T follicular helper cell (primary cell): Measurements from ENCODE around the gene CBLB.

Source experiments
- DNase-seq: peaks from one replicate; pipeline ENCODE4 v3.0.0-alpha.2; 2020; ENCODE audit warnings: low read depth

Gene CBLB

DNA sequence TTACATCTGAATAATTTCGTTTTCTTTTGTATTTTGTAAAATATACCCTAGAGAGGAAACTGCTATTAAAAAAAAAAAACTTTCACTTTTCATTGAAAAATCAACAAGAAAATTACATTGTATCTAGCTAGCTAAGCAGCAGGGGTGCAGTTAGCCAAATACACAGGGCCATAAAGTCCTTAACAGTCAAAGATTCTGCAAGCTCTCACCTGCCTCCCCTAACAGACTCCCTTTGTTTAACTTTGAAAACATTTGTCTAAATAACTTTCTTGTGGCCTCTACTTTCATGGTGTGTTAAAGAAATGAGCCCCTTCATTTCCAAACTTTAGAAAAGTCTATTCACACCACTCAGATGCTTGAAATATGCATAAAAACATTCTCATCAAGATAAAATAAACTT lies 23.3 kb downstream of the CBLB start:
- no peak for DNase-seq

DNA sequence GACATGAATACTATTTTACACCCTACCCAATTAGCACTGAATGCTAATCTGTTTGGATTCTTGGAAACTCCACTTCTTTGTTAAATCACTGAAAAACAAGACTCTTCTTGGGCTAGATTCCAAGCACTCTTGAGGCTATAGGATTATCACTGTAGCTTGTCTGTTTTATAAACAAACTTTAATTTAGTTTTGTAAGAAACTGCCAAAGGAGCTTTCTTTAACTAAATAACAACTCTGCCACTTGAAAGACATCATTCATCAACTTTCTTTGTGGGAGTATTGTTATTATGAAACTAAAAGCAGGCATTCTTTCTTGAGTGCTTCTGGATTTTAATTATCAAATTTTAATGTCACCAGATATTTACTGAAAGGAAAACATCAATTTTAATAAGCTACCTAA lies 24.1 kb downstream of the CBLB start:
- DNase-seq: no peak

DNA sequence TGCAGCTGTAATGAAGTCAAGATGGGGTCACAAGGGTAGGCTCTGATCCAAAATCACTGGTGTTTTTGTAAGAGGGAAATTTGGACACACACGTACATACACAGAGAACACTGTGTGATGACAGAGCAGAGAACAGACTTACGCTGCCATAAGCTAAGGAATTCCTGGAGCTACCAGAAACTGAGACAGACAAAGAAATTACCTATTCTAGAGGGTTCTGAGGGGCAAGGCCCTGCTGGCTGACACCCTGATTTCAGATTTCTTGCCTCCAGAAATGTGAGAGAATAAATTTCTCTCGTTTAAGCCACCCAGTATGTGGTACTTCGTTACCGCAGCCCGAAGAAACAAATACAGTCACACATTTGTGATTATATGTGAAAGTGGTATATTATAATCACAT lies 24.8 kb downstream of the CBLB start:
- no peak for DNase-seq

DNA sequence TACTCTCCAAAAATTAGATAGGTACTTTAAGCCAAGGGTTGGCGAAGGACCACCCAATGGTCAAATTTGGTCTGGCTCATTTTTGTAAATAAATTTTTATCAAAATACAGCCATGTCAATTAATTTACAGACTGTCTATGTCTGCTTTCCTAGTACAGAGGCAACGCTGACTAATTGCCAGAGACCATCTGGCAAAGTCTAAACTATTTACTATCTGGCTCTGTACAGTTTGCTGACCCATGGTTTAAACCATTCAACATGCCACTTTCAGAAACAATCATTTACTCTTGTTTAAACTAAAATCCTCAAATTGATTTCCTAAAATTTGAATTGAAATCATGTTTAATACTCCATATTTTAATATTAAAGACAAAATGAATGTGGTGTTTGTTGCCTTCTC lies 25.9 kb downstream of the CBLB start:
- no peak for DNase-seq

DNA sequence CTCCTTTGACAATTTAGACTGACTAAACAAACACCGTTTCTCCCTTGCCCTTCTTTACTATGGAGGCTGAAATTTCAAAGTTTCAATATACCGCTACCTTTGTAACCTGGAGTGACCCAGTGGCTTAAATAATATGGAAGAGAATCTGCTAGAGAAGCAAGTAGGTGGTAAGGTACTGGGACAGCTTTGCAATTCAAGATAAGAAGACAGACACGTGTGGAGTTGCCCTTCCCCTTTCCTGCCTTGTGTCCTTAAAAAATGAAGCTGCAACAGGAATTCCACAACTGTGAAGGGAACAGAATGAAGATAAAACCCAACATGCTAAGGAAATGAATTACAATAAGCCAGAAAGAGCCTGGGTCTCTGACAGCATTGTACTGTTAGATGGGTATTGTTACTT lies 26.4 kb downstream of the CBLB start:
- no peak for DNase-seq

DNA sequence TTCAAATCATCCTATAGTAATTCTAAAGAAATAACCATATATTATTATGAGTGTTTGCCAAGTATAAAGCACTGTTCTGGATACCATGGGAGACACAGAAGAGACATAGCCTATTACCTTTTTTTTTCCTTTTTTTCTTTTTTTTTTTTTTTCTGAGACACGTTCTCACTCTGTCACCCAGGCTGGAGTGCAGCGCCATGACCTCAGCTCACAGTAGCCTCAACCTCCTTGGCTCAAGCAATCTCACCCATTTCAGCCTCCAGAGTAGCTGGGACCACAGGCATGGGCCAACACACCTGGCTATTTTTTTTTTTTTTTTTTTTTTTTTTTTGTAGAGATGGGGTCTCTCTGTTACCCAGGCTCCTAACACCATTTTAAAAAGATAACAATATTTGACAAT lies 30.9 kb downstream of the CBLB start:
- no peak for DNase-seq

DNA sequence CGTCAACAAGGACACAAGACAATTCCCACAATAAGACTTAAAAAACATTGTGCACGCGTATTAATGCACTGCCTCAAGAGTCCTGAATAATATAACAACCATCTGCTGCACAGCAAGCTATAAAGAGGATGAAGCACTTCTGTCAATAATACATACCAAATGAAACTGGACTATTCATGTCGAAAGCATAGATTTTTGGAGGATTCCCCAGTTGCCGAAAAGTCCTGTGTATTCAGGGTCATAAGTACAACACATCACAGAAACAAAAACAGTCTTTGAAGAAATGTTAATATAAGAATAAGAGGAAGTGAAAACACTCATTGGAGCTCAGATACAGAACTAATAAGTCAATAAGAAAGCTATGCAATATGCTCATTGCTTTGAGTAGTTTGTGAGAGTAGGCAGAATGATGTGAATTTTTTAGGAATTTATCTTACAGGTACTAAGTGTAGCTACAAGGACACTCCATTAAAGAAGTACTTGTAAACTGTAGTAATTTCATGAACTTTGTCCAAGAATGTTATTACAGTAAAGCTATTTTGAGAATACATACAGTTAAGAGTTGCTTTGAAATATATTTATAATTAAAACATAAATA lies 31.6 kb downstream of the CBLB start:
- no peak for DNase-seq

DNA sequence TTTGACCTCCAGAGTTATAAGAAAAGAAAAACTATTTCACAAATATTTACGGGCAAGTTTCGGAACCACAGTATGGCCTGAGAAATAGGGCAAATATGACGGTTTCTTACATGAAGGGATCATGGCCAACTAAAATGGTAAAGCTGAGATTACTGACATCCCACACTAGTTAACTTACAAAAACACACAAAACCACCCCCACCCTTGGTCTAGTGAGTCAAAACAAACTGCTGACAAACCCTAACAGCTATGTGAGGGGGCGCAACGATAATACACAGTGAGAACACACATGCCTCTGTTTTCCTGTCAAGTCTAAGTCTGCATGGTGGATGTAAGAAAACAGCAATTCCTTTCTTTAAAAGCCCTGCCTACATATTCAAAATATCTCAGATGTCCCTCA lies 32.3 kb downstream of the CBLB start:
- no peak for DNase-seq

DNA sequence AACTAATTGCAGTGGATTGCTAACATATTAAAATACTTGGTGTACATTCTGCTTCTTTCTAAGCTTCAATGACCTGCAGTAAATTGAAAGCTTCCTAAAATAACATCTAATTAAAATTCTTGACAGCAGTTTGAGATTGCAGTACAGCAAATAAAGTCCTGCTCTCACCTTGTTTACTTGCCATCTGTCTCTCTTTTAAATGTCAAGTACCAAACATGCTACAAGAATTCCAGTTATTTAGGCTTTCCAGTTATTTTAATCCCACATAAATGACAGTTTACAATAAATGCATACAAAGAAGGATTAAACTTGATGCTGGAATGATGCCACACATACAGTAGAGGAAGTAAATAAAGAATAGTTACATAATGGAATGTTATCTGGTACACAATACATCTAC lies 33.2 kb downstream of the CBLB start:
- no peak for DNase-seq

DNA sequence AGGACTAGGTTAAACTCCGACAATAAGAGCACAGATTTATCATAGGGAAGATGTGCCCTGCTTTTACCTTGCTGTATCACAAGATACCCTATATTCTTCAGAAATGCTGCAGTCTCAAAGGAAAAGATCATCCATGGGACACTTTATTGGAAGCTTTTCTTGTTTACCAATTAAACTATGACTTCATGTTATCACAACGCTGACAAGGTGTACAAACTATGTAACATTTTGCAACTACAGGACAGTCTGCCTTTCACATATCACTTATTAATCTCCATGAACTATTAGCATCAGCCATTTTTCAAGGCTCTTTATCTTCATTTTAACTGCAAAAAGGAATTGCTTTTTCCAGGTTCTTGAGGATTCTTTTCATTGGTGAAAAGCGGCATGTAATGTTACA lies 34.0 kb downstream of the CBLB start:
- no peak for DNase-seq

DNA sequence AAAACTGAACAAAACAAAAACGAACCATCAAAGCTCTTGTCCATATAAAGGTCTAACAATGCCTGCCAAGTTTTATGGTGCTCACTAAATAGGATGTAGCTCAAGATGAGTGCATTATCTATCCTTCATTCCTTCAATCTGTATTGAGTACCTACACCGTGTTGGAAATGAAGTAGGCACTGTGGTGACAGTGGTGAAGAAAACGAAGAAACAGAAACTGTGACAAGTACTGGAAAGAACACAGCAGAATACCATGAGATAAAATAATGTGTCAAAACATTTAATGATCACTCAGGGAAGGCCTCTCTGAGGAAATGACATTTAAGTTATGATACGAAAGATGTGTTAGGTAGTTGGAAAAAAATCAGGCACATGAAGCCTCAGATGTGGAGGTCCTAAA lies 36.2 kb downstream of the CBLB start:
- DNase-seq: no peak

DNA sequence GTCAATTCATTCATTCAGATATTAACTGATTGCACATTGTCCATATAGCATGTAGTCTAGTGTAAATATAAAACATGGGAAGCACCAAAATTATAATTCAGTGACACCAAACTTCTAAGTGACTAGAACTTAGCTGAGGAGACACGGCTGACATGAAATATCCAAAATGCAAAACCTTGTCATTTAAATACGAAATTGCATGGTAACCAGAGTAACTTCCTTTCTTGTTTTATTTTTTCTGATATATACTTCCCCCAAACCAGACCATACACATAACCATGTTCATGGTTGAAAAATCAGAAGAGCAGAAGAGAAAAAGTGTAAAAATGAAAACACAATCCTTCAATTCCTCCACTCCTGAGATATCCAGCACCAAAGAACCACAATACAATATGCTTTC lies 38.0 kb downstream of the CBLB start:
- DNase-seq: no peak

DNA sequence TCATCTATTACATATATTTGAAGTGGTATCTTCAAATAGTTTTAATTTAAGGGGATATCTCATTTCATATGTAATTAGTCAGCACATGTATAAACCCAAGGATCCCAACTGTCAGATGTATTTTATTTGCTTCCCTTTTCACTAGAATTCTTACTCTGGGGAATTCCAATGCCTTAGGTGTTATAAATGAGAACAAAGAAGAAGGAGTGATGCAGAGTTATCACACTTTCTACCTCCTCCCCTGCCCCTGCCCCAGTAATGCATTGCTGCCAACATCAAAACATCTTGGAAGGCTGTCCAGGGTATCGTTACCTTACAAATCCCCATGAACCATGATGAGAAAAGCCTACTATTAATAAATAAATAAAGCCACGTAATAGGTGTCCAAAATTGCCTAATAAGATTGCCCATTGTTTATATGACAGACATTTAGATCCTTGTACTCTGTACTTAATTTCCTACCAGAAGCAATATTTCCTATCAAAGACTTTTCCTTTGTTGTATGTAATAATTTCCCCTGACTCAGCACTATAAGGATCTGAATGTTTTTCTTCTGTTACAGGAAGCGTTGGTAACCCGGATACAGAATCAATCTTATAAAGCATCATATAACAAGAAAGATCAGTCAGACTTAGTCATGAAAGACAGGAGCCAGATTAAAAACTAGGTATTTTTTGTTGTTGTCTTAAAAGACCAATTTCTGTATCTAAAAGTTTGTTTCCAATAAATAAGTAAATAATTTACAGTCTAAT lies 38.8 kb downstream of the CBLB start:
- no peak for DNase-seq

DNA sequence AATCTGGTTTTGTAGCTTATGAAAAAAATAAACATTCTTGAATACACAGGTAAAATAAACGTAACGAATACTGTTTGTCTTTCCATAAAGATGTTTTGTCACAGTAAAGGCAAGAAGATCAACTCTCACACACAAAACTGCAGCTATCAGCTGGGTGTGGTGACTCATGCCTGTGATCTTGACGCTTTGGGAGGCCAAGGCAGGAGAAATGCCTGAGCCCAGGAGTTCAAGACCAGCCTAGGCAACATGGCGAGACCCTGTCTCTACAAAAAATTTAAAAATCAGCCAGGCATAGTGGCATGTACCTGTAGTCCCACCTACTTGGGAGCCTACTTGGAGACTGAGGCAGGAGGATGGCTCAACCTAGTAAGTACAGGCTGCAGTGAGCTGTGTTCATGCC lies 39.6 kb downstream of the CBLB start:
- no peak for DNase-seq

DNA sequence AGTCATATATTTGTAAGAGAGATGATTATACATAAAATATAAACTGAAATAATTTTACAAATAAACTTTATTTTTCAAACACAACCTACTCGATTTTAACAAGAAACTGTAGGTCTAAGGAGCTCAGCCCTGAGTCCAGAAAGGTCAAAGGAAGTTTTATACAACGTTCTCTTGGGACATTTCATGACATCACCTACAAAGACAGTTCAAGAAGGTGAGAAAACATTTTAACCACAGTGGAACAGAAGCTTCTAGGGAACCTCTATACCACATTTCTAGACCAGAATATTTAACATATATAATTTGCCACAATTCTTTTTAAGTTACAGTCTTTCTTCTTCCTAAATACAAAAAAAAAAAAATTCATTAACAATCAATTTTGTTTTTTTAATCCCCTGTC lies 40.1 kb downstream of the CBLB start:
- no peak for DNase-seq

DNA sequence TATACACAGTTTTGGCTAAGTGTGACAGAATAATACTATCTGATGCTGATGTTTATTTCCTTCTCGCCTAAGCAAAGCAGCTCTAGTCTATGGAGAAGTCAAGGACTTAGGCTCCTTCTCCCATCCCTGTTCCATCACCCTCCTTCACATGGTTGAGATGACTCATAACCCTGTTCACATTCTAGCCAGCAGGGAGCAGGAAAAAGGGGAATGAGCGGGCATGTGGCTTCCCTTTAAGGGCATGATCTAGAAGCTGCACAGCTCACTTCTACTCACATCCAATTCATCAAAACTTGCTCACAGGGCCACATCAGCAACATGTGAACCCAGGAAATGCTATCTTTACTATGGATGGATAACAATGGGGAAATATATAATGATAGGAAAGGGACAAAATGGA lies 40.9 kb downstream of the CBLB start:
- DNase-seq: no peak

DNA sequence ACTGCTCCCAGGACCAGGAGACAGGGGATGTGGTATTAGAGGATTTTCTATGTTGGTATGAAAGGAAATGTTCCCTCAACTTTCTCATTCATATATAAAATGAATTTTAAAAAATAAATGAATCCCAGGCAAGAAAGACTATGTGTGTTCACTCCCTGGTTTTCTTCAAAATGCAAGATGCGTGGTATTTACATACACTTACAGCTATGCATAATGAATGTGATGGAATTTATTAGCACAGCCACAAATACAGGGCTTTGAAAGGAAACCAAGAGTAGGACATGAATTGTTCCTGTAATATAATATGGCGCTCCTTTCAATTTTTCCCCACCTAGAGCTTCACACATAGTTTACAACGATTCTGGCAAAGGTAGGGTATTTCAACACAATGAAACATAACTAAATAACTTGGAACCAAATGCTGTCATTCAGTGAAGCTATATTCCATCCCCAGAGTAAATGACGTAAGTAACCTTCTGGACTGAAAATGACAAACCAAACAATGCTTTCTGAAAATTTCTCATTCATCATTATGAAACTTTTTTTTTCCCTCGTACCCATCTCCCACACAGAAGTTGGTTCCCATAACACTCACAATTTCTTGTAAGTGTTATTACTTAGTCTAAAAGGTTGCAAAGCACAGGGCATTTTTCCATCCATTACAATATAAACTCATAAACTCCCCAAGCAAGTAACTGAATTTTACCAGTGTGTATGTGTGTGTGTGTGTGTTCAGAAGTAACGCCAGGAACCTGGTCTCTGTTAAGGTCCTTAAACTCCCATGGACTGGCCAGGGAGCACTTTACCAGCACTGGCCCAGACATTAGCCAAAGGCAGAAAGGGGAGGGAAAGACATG lies 41.8 kb downstream of the CBLB start:
- DNase-seq: no peak

DNA sequence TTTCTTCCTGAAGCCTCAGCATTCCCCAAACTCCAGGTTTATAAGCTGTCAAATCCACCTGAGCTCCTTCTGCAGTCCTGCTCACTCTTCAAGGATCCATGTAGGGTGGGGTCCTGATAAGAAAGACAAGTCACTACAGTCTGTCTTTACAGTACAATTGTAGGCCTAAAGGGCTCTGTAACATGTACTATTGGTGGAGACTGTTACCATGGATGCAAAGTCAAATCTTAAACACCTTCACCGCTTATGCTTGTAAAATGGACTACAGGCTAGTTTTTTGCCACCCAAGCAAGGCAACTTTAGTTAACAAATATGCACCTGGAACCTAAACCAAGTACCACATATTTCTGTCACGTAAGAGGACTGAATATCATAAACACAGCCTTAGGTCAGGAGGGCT lies 44.7 kb downstream of the CBLB start:
- DNase-seq: no peak

DNA sequence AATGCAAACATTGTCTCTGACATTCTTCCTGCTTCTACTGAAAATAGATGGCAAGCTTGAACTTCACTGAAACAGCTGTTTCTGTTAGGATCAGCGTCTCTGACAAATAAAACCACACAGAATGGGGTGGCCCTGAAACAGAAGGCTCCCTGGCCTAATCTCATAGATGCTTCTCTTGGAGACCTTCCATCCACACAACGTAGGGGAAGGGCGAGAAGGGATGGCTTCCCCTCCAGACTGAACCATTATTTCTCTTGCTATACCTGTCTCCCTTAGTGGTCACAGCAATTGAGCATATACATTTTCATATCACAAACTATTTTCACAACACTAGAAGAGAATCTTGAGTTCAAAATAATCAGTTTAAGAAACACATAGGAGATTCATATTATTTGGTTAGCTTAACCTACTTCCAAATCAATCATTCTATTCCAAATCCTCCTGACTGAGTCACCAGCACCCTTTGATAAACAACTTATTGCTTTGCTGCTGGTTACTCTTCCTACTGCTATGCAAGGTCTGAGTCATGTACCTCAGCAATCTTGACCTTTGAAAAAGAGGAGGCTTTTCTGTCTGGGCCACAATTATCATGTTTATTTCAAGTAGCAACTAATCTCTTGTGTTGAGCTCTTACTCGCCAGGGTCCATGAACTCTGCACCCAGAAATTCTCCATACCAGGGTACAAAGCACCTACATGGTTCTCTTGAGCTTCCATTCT lies 45.5 kb downstream of the CBLB start:
- no peak for DNase-seq

DNA sequence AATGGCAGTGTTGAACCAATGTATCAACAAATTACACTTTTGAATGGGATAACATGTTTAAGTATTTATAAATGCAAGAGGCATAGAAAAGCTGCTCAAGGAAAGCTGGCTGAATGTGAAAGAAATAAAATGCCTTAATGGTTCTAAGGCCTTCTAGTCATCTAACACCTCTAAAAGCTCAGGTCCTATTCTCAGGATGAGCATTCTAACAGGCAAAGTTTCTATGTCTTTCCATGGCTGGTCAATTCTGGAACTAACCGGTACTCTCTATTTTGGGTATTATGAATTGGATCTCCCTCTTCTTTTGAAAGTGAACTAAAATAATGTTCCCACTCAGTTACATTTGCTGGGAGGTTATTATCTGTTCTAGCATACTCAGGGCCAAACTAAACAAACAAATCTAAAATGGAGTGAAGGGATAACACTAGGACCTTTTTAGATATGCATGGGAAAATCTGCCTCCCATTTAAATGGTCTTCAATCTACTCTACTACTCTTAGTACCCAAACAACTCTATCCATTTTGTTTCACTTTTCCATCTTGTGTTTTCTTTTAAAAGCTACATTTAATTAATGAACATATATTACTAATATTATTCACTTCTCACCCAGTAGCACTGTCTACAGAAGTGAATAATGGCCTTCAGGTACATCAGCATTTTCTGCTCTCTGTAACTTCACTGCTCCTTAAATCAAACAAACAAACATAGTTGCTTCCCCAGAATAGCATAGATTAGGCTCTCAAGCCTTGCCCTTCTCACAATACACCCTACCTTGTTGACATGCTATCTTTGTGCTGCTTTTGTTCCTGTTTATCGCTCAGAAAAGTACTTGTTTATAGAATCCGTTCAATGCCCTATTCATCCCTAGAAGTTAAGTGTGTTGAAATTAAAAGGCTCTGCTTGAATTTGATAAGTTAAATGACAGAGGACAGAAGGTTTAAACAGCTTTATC lies 46.4 kb downstream of the CBLB start:
- no peak for DNase-seq

DNA sequence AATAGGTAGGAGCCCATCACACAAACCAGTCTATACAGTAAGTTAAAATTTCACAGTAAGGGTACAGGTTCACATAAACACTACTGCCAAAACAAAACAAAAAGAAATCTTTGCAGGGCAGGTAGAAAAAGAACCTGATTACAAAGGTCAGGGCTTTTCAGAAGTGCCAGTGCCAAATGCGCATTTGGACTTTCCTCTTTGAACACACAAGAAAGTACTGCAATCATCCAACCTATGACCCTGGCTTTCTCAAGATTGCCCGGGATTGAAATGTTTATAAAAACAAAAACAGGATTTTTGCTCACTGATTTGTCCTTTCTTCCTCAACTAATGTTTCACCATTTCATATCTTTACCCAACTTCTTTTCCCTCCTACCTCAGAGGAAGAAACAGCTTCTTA lies 47.4 kb downstream of the CBLB start:
- DNase-seq: no peak
